Neural cell (in vitro differentiated cells): ENCODE data around the gene PRRT1. TPM values are rescaled to one million over a fixed set of nuclear protein-coding genes. Genes with fewer than 3 reads are reported as not detected.
A peak's percentile ranks its signal among the peaks of the same experiment; 100 is the strongest.

Experiments used
- H2AFZ ChIP-seq: fragments of 200-600, 300-800 bp; sonication (generic), shearing (Covaris generic); 2 replicates; pipeline ENCODE4 v1.6.0; 2014; ENCODE audit warnings: low read depth, mild to moderate bottlenecking, antibody characterized with exemption, low read length, moderate library complexity
- H3F3A ChIP-seq: fragments of 200-600 bp; shearing (Covaris generic); 2 replicates; pipeline ENCODE4 v1.6.1; 2016; ENCODE audit warnings: mild to moderate bottlenecking, moderate library complexity, mixed read lengths, antibody characterized with exemption, low read length; ENCODE audit not compliant: insufficient read depth, poor library complexity, severe bottlenecking
- H3K27ac ChIP-seq: fragments of 200-600, 300-800 bp; sonication (generic), shearing (Covaris generic); 2 replicates; pipeline ENCODE4 v1.5.1; 2014; ENCODE audit warnings: mild to moderate bottlenecking, low read length, moderate library complexity
- H3K27me3 ChIP-seq: fragments of 300-800, 200-600 bp; sonication (generic), shearing (Covaris generic); 2 replicates; pipeline ENCODE4 v1.6.0; 2014; ENCODE audit warnings: mild to moderate bottlenecking, low read depth, low read length, moderate library complexity; ENCODE audit not compliant: insufficient read depth
- H3K36me3 ChIP-seq: fragments of 300-800, 200-600 bp; sonication (generic), shearing (Covaris generic); 2 replicates; pipeline ENCODE4 v1.5.1; 2014; ENCODE audit warnings: mild to moderate bottlenecking, antibody characterized with exemption, low read length, moderate library complexity; ENCODE audit not compliant: insufficient read depth
- H3K4me2 ChIP-seq: fragments of 300-800, 200-600 bp; sonication (generic), shearing (Covaris generic); 2 replicates; pipeline ENCODE4 v1.6.0; 2014; ENCODE audit warnings: mild to moderate bottlenecking, low read length
- H3K4me3 ChIP-seq: fragments of 300-800, 200-600 bp; sonication (generic), shearing (Covaris generic); 2 replicates; pipeline ENCODE4 v1.5.1; 2014; ENCODE audit warnings: mild to moderate bottlenecking, low read length, moderate library complexity
- H3K79me2 ChIP-seq: fragments of 200-600 bp; shearing (Covaris generic); replicated peaks from 2 replicates; pipeline ENCODE4 v1.6.0; 2014; ENCODE audit warnings: mild to moderate bottlenecking, low read length, moderate library complexity; ENCODE audit not compliant: insufficient read depth
- H3K9ac ChIP-seq: fragments of 300-800, 200-600 bp; sonication (generic), shearing (Covaris generic); 2 replicates; pipeline ENCODE4 v1.6.1; 2016; ENCODE audit warnings: mild to moderate bottlenecking, low read length, mixed read lengths
- H3K9me2 ChIP-seq: fragments of 200-600 bp; shearing (Covaris generic); 2 replicates; pipeline ENCODE4 v1.6.1; 2016; ENCODE audit warnings: mild to moderate bottlenecking, low read length, mixed read lengths; ENCODE audit not compliant: insufficient read depth
- H3K9me3 ChIP-seq: fragments of 200-600, 300-800 bp; sonication (generic), shearing (Covaris generic); 2 replicates; pipeline ENCODE4 v1.6.1; 2016; ENCODE audit warnings: mild to moderate bottlenecking, mixed run types, low read length, moderate library complexity, mixed read lengths
- H4K20me1 ChIP-seq: fragments of 200-600 bp; shearing (Covaris generic); 2 replicates; pipeline ENCODE4 v1.6.1; 2016; ENCODE audit warnings: mild to moderate bottlenecking, mixed run types; ENCODE audit not compliant: insufficient read depth
- EP300 ChIP-seq: fragments of 450-650 bp; conservative IDR thresholded peaks from 2 replicates; pipeline ENCODE4 v1.6.1; 2014; ENCODE audit warnings: antibody characterized with exemption, mild to moderate bottlenecking, moderate library complexity; ENCODE audit not compliant: poor library complexity, severe bottlenecking
- EZH2 ChIP-seq: fragments of 200-600, 300-800 bp; shearing (Covaris generic), sonication (generic); IDR thresholded peaks from 2 replicates; pipeline ENCODE4 v1.6.1; 2014; ENCODE audit warnings: antibody characterized with exemption, low read length, borderline replicate concordance, mild to moderate bottlenecking; ENCODE audit not compliant: insufficient read depth, poor library complexity, severe bottlenecking
- MXI1 ChIP-seq: fragments of 450-650 bp; conservative IDR thresholded peaks from 2 replicates; pipeline ENCODE4 v1.6.1; 2014; ENCODE audit warnings: antibody characterized with exemption, mild to moderate bottlenecking; ENCODE audit not compliant: poor library complexity, severe bottlenecking
- POLR2AphosphoS5 ChIP-seq: IDR thresholded peaks from 2 replicates; pipeline ENCODE4 v1.6.1; 2012
- RAD21 ChIP-seq: fragments of 450-650 bp; conservative IDR thresholded peaks from 2 replicates; pipeline ENCODE4 v1.6.1; 2014; ENCODE audit warnings: antibody characterized with exemption, mild to moderate bottlenecking, moderate library complexity
- REST ChIP-seq: IDR thresholded peaks from 2 replicates; pipeline ENCODE4 v1.6.1; 2012; ENCODE audit warnings: borderline replicate concordance
- SMC3 ChIP-seq: fragments of 450-650 bp; conservative IDR thresholded peaks from 2 replicates; pipeline ENCODE4 v1.6.1; 2014; ENCODE audit warnings: antibody characterized with exemption, mild to moderate bottlenecking, moderate library complexity; ENCODE audit not compliant: poor library complexity
- TAF1 ChIP-seq: IDR thresholded peaks from 2 replicates; pipeline ENCODE4 v1.6.1; 2012; ENCODE audit warnings: low read depth
- polyA plus RNA-seq: library from polyadenylated mRNA; depleted of rRNA; stranded (reverse); fragments of >200 nt; gene quantifications from 2 replicates; pipeline ENCODE4 v1.2.3, GENCODE V29; 2014
- TF ChIP-seq, protein P1 (sequence below): fragments of 450-650 bp; IDR thresholded peaks from 2 replicates; pipeline ENCODE4 v1.5.1; 2014; ENCODE audit warnings: antibody characterized with exemption, mild to moderate bottlenecking, moderate library complexity; ENCODE audit not compliant: poor library complexity, severe bottlenecking

Gene PRRT1
- polyA plus RNA-seq, 1 donor from 2014 or later, result 0.22 TPM

DNA sequence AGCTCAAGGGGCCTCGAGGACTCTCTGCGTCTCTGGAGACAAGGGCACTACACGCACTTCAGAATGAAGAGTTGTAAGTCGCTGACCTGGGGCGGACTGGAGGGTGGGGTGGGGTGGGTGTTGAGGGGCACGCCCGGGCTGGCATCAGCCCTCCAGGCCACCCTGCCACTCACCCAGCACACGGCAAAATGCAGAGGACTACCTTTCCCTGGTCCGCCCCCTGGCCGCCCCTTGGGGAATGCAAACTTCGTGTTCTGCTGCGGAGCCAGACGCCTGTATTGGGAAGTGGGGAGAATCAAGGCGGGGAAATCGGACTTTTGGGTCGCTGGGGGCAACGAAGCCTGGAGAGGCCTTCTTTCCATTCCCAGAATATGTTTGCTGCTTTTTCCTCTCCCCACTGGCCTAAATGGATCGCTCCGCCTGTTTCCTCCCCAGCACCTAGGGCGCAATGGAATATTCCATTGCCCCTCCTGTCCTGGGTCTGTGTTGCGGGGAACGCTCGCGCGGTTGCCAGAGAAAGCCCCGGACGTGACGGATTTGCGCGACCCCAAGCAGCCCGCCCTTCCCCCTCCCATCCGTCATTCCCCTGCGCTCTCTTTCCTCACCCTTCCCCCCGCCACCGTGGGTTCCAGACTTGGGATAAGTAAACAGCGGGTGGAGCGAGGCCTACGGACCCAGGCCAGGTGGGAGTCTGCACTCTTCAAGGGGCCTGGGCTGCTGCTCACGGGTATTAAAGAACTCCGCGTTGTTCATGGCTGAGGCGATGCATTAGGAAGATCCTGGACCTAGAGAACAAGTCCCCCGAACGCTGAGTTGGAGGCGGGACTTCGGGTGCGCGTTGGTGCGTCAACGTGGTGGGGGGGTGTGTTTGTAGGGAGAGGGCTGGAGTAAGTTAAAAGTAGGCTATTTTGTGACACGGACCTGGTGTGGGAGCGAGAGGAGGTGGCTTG lies 2.1 kb upstream of the PRRT1 start, which contains the start of gene PPT2:
Gene PPT2 (plus strand): TSS at position 578 of the 950 bp plus-strand sequence. CDS start 454 bp downstream, outside the sequence.
- H3K9ac ChIP-seq, result peak within 1 kb of the TSS; percentile 86
- no peaks in the 10 kb centered on the region for H3F3A ChIP-seq
- H3K79me2 ChIP-seq, result peaks cover 9% of the 10 kb centered on the region
- no peaks in the 10 kb centered on the region for H4K20me1 ChIP-seq
- H3K27me3 ChIP-seq, result peaks cover 36% of the 10 kb centered on the region
- H3K4me3 ChIP-seq, result peak within 1 kb of the TSS; percentile 79
- no peaks in the 10 kb centered on the region for H3K9me2 ChIP-seq
- no peaks in the 10 kb centered on the region for H3K9me3 ChIP-seq
- peak within 1 kb of the TSS; percentile 75 for H2AFZ ChIP-seq
- peak; percentile 89 for TF ChIP-seq EP300
- peak; percentile 86 for TF ChIP-seq REST
- no peak for TF ChIP-seq TAF1
- no peak for TF ChIP-seq SMC3
- TF ChIP-seq, protein P1, sequence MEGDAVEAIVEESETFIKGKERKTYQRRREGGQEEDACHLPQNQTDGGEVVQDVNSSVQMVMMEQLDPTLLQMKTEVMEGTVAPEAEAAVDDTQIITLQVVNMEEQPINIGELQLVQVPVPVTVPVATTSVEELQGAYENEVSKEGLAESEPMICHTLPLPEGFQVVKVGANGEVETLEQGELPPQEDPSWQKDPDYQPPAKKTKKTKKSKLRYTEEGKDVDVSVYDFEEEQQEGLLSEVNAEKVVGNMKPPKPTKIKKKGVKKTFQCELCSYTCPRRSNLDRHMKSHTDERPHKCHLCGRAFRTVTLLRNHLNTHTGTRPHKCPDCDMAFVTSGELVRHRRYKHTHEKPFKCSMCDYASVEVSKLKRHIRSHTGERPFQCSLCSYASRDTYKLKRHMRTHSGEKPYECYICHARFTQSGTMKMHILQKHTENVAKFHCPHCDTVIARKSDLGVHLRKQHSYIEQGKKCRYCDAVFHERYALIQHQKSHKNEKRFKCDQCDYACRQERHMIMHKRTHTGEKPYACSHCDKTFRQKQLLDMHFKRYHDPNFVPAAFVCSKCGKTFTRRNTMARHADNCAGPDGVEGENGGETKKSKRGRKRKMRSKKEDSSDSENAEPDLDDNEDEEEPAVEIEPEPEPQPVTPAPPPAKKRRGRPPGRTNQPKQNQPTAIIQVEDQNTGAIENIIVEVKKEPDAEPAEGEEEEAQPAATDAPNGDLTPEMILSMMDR, result peak; percentile 42
- TF ChIP-seq POLR2AphosphoS5, result peak; percentile 89
- TF ChIP-seq RAD21, result peak; percentile 30
- no peak for TF ChIP-seq EZH2
- peak; percentile 94 for TF ChIP-seq MXI1
- H3K4me2 ChIP-seq, result peak within 1 kb of the TSS; percentile 88
- no peaks in the 10 kb centered on the region for H3K36me3 ChIP-seq
- H3K27ac ChIP-seq, result peak within 1 kb of the TSS; percentile 93

GRCh38 chr6:32152769-32153563 lies 1.2 kb upstream of the PRRT1 start:
- peak overlapping the region; percentile 88 for H3K4me2 ChIP-seq
- H3K9ac ChIP-seq, result peak overlapping the region; percentile 86
- peaks cover 9% of the 10 kb centered on the region for H3K79me2 ChIP-seq
- no peak for TF ChIP-seq RAD21
- no peak for TF ChIP-seq TAF1
- TF ChIP-seq EP300, result no peak
- no peak for TF ChIP-seq REST
- TF ChIP-seq, protein P1, result no peak
- no peak for TF ChIP-seq POLR2AphosphoS5
- no peak for TF ChIP-seq MXI1
- no peak for TF ChIP-seq EZH2
- TF ChIP-seq SMC3, result no peak
- peak overlapping the region; percentile 79 for H3K4me3 ChIP-seq
- H3F3A ChIP-seq, result no peaks in the 10 kb centered on the region
- H4K20me1 ChIP-seq, result no peaks in the 10 kb centered on the region
- H3K9me3 ChIP-seq, result no peaks in the 10 kb centered on the region
- H3K9me2 ChIP-seq, result no peaks in the 10 kb centered on the region
- peak overlapping the region; percentile 93 for H3K27ac ChIP-seq
- H2AFZ ChIP-seq, result peak overlapping the region; percentile 75
- H3K36me3 ChIP-seq, result no peaks in the 10 kb centered on the region
- peaks cover 44% of the 10 kb centered on the region for H3K27me3 ChIP-seq
